Posterior vena cava (tissue), 2 donors: ENCODE data around the gene SNX25. TPM values are rescaled to one million over a fixed set of nuclear protein-coding genes. Genes with fewer than 3 reads are reported as not detected.
"Not testable (repeated sequence)": the region's sequence is repeated elsewhere in the genome, so short reads cannot be mapped to it uniquely, and the experiment has no call there.

ENCODE experiments used
- DNase-seq: peaks from one replicate; pipeline ENCODE4 v3.0.0-alpha.2; 2020; ENCODE audit warnings: low spot score
- intact Hi-C, 2 donors: fragments of 100-400 bp; cut with DNase I; formaldehyde crosslinking; loops; one replicate each; pipeline versions ENCODE4 v1.14.1 to v1.14.2; 2022 to 2023
- total RNA-seq, 2 donors: library from RNA; stranded (reverse); fragmentation: NEBNext Ultra II Directional; extraction: Animal tissue kit (Norgen Biotek cat#: 25700); gene quantifications; one replicate each; pipeline ENCODE4 v1.2.1, GENCODE V29; 2021
- donor health status: DM: yes; HTN: yes; CAD: no.
- donor health status: DM: yes; HTN: yes; CAD: no.

SNX25 gene
- total RNA-seq, 2 donors from 2014 or later: 19.9 to 20.3 TPM

- no peak for DNase-seq
- intact Hi-C loops: no loop called here
These were observed 39.7 kb downstream of the SNX25 start for GRCh38 chr4:185249105-185249504.

- DNase-seq: no peak
- intact Hi-C loops: no loop called here
These were observed 45.0 kb downstream of the SNX25 start for GRCh38 chr4:185254434-185254833.

- no peak for DNase-seq
- intact Hi-C loops: no loop called here
These were observed 46.5 kb downstream of the SNX25 start for GRCh38 chr4:185255868-185256267.

GRCh38 chr4:185256446-185256845 lies 47.0 kb downstream of the SNX25 start:
- intact Hi-C loops: no loop called here
- DNase-seq: no peak

- no peak for DNase-seq
- intact Hi-C loops: no loop called here
These were observed 47.7 kb downstream of the SNX25 start for GRCh38 chr4:185257086-185257485.

- intact Hi-C loops: no loop called here
- DNase-seq: no peak
These were observed 48.3 kb downstream of the SNX25 start for GRCh38 chr4:185257694-185258093.

- not testable (repeated sequence) for DNase-seq
- intact Hi-C loops: loop anchor here in 1 of 2 donors (1.0 kb wide), 1 partner anchor 40 kb away; no protein-coding TSS in a partner anchor
These were observed 49.3 kb downstream of the SNX25 start for GRCh38 chr4:185258741-185259140.

- no peak for DNase-seq
- intact Hi-C loops: loop anchor here in 1 of 2 donors (1.0 kb wide), 1 partner anchor 41 kb away; no protein-coding TSS in a partner anchor
These were observed 50.3 kb downstream of the SNX25 start for GRCh38 chr4:185259719-185260118.

- intact Hi-C loops: no loop called here
- DNase-seq: no peak
These were observed 52.5 kb downstream of the SNX25 start for GRCh38 chr4:185261946-185262345.

GRCh38 chr4:185263419-185263818 lies 54.0 kb downstream of the SNX25 start:
- DNase-seq: no peak
- intact Hi-C loops: no loop called here

- intact Hi-C loops: no loop called here
- DNase-seq: no peak
These were observed 56.5 kb downstream of the SNX25 start for GRCh38 chr4:185265942-185266341.

- DNase-seq: no peak
- intact Hi-C loops: no loop called here
These were observed 59.9 kb downstream of the SNX25 start for GRCh38 chr4:185269286-185269685.

- DNase-seq: no peak
- intact Hi-C loops: no loop called here
These were observed 60.6 kb downstream of the SNX25 start for GRCh38 chr4:185270037-185270436.

GRCh38 chr4:185270885-185271284 lies 61.5 kb downstream of the SNX25 start:
- DNase-seq: no peak
- intact Hi-C loops: no loop called here

- intact Hi-C loops: no loop called here
- DNase-seq: no peak
These were observed 62.8 kb downstream of the SNX25 start for GRCh38 chr4:185272245-185272644.

- intact Hi-C loops: no loop called here
- DNase-seq: no peak
These were observed 66.1 kb downstream of the SNX25 start for GRCh38 chr4:185275501-185275900.

- DNase-seq: no peak
- intact Hi-C loops: no loop called here
These were observed 66.6 kb downstream of the SNX25 start for GRCh38 chr4:185276036-185276435.

GRCh38 chr4:185278716-185279115 lies 69.3 kb downstream of the SNX25 start:
- DNase-seq: no peak
- intact Hi-C loops: no loop called here

- intact Hi-C loops: no loop called here
- no peak for DNase-seq
These were observed 71.2 kb downstream of the SNX25 start for GRCh38 chr4:185280608-185281007.

- intact Hi-C loops: no loop called here
- no peak for DNase-seq
These were observed 73.6 kb downstream of the SNX25 start for GRCh38 chr4:185282968-185283367.

- intact Hi-C loops: no loop called here
- DNase-seq: no peak
These were observed 74.3 kb downstream of the SNX25 start for GRCh38 chr4:185283723-185284122.
